ENCODE results near the gene KDM4C.

GRCh38 chr9:7033076-7034045 is 275.6 kb downstream of the KDM4C start:
- TF ChIP-seq, protein P1, sequence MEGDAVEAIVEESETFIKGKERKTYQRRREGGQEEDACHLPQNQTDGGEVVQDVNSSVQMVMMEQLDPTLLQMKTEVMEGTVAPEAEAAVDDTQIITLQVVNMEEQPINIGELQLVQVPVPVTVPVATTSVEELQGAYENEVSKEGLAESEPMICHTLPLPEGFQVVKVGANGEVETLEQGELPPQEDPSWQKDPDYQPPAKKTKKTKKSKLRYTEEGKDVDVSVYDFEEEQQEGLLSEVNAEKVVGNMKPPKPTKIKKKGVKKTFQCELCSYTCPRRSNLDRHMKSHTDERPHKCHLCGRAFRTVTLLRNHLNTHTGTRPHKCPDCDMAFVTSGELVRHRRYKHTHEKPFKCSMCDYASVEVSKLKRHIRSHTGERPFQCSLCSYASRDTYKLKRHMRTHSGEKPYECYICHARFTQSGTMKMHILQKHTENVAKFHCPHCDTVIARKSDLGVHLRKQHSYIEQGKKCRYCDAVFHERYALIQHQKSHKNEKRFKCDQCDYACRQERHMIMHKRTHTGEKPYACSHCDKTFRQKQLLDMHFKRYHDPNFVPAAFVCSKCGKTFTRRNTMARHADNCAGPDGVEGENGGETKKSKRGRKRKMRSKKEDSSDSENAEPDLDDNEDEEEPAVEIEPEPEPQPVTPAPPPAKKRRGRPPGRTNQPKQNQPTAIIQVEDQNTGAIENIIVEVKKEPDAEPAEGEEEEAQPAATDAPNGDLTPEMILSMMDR (conservative IDR thresholded peaks at IDR 0.05; ENCODE audit: low read depth, low read length), result no peak
- TF ChIP-seq RAD21 (IDR thresholded peaks at IDR 0.05; ENCODE audit: low read length) (no peak), POLR2A (IDR thresholded peaks at IDR 0.05; ENCODE audit: low read depth, low read length) (no peak), ELK1 (IDR thresholded peaks at IDR 0.05; ENCODE audit: borderline replicate concordance, low read depth, low read length) (no peak), RCOR1 (IDR thresholded peaks at IDR 0.05; ENCODE audit: insufficient replicate concordance, low read length) (no peak), FOS (IDR thresholded peaks at IDR 0.05; ENCODE audit: low read depth, low read length) (no peak)
